ENCODE data around the gene SPTAN1.
A peak's percentile ranks its signal among the peaks of the same experiment; 100 is the strongest.
"Not testable (repeated sequence)": the region's sequence is repeated elsewhere in the genome, so short reads cannot be mapped to it uniquely, and the experiment has no call there.

SPTAN1 gene

GRCh38 chr9:128552153-128552743 lies at the start of gene SPTAN1:
Gene SPTAN1, plus strand, starts transcription at chr9:128552587. Its CDS starts 14,154 bp downstream, at chr9:128566741.
- peak; percentile 90 for DNase-seq
- in situ Hi-C loops (cut with MboI; ENCODE audit: low pct_unique_long_range_greater_than_20kb, low sequenced_read_pairs): no loop called here

GRCh38 chr9:128503415-128503825 lies 49.0 kb upstream of the SPTAN1 start:
- DNase-seq; in situ Hi-C loops (cut with MboI; ENCODE audit: low pct_unique_long_range_greater_than_20kb, low sequenced_read_pairs): not testable (repeated sequence)

GRCh38 chr9:128503870-128504269 lies 48.5 kb upstream of the SPTAN1 start:
- in situ Hi-C loops (cut with MboI; ENCODE audit: low pct_unique_long_range_greater_than_20kb, low sequenced_read_pairs): no loop called here
- DNase-seq: no peak

GRCh38 chr9:128504485-128505413 lies 47.6 kb upstream of the SPTAN1 start, which contains the start of gene GLE1:
Gene GLE1, plus strand, starts transcription at chr9:128504719. Its CDS starts 87 bp downstream, at chr9:128504806.
- peak; percentile 93 for DNase-seq
- in situ Hi-C loops (cut with MboI; ENCODE audit: low pct_unique_long_range_greater_than_20kb, low sequenced_read_pairs): no loop called here

- no peak for DNase-seq
- in situ Hi-C loops (cut with MboI; ENCODE audit: low pct_unique_long_range_greater_than_20kb, low sequenced_read_pairs): no loop called here
Observed at GRCh38 chr9:128505414-128505765, 47.0 kb upstream of the SPTAN1 start.

GRCh38 chr9:128505906-128506305 lies 46.5 kb upstream of the SPTAN1 start:
- in situ Hi-C loops (cut with MboI; ENCODE audit: low pct_unique_long_range_greater_than_20kb, low sequenced_read_pairs); DNase-seq: not testable (repeated sequence)

- DNase-seq: no peak
- in situ Hi-C loops (cut with MboI; ENCODE audit: low pct_unique_long_range_greater_than_20kb, low sequenced_read_pairs): no loop called here
Observed at GRCh38 chr9:128512820-128513219, 39.6 kb upstream of the SPTAN1 start.

GRCh38 chr9:128521956-128522355 lies 30.4 kb upstream of the SPTAN1 start:
- no peak for DNase-seq
- in situ Hi-C loops (cut with MboI; ENCODE audit: low pct_unique_long_range_greater_than_20kb, low sequenced_read_pairs): no loop called here

GRCh38 chr9:128523199-128523925 lies 29.0 kb upstream of the SPTAN1 start:
- peak; percentile 35 for DNase-seq
- in situ Hi-C loops (cut with MboI; ENCODE audit: low pct_unique_long_range_greater_than_20kb, low sequenced_read_pairs): no loop called here

- DNase-seq: no peak
- in situ Hi-C loops (cut with MboI; ENCODE audit: low pct_unique_long_range_greater_than_20kb, low sequenced_read_pairs): no loop called here
Observed at GRCh38 chr9:128526720-128527119, 25.7 kb upstream of the SPTAN1 start.

GRCh38 chr9:128528445-128529160 lies 23.8 kb upstream of the SPTAN1 start:
- in situ Hi-C loops (cut with MboI; ENCODE audit: low pct_unique_long_range_greater_than_20kb, low sequenced_read_pairs): no loop called here
- no peak for DNase-seq

- in situ Hi-C loops (cut with MboI; ENCODE audit: low pct_unique_long_range_greater_than_20kb, low sequenced_read_pairs): no loop called here
- no peak for DNase-seq
Observed at GRCh38 chr9:128529191-128529590, 23.2 kb upstream of the SPTAN1 start.

- no peak for DNase-seq
- in situ Hi-C loops (cut with MboI; ENCODE audit: low pct_unique_long_range_greater_than_20kb, low sequenced_read_pairs): no loop called here
Observed at GRCh38 chr9:128532581-128532980, 19.8 kb upstream of the SPTAN1 start.

GRCh38 chr9:128540634-128541360 lies 11.6 kb upstream of the SPTAN1 start:
- in situ Hi-C loops (cut with MboI; ENCODE audit: low pct_unique_long_range_greater_than_20kb, low sequenced_read_pairs): no loop called here
- no peak for DNase-seq

GRCh38 chr9:128546504-128546903 lies 5.9 kb upstream of the SPTAN1 start:
- no peak for DNase-seq
- in situ Hi-C loops (cut with MboI; ENCODE audit: low pct_unique_long_range_greater_than_20kb, low sequenced_read_pairs): no loop called here

GRCh38 chr9:128548876-128549275 lies 3.5 kb upstream of the SPTAN1 start:
- in situ Hi-C loops (cut with MboI; ENCODE audit: low pct_unique_long_range_greater_than_20kb, low sequenced_read_pairs): no loop called here
- DNase-seq: no peak

GRCh38 chr9:128550226-128550625 lies 2.2 kb upstream of the SPTAN1 start:
- in situ Hi-C loops (cut with MboI; ENCODE audit: low pct_unique_long_range_greater_than_20kb, low sequenced_read_pairs): no loop called here
- no peak for DNase-seq

GRCh38 chr9:128550770-128551656 lies 1.4 kb upstream of the SPTAN1 start:
- in situ Hi-C loops (cut with MboI; ENCODE audit: low pct_unique_long_range_greater_than_20kb, low sequenced_read_pairs): no loop called here
- no peak for DNase-seq
